ENCODE results near the gene RRP1.

RRP1 gene

GRCh38 chr21:43846430-43846829, 57.1 kb downstream of the RRP1 start:
- H3K4me3 ChIP-seq (ENCODE audit: low read depth, low read length), result no peak overlapping the region
- H2BK120ac ChIP-seq (ENCODE audit: insufficient read depth, low read length, poor library complexity), result no peak overlapping the region
- H2AK5ac ChIP-seq (ENCODE audit: low read length), result no peak overlapping the region
- no peak for DNase-seq
- peaks cover 6% of the 10 kb centered on the region for H3K9me3 ChIP-seq (ENCODE audit: insufficient read depth, low read depth, low read length)
- H3K9ac ChIP-seq (ENCODE audit: low read length), result no peak overlapping the region
- H4K8ac ChIP-seq (ENCODE audit: low read depth, low read length), result no peak overlapping the region
- no peak overlapping the region for H3K14ac ChIP-seq (ENCODE audit: low read length)
- H3K27me3 ChIP-seq (ENCODE audit: insufficient read depth, low read length), result no peaks in the 10 kb centered on the region
- H3K27ac ChIP-seq (ENCODE audit: low read depth, low read length), result no peak overlapping the region
- H3K4me1 ChIP-seq (ENCODE audit: control insufficient read depth in 1 of 2, insufficient read depth in 2 of 2, low read length in 2 of 2), result peaks cover 4% of the 10 kb centered on the region in 2 experiments
- H3K4ac ChIP-seq (ENCODE audit: low read depth, low read length), result no peak overlapping the region
- no peak overlapping the region for H2BK5ac ChIP-seq (ENCODE audit: low read depth, low read length, poor library complexity)
- WGBS (ENCODE audit: extremely low coverage, insufficient coverage, insufficient read length), result no CpG with 5 or more reads among the region's 6 CpGs
- no peak overlapping the region for H4K12ac ChIP-seq (ENCODE audit: low read depth, low read length)
- H3K79me2 ChIP-seq (ENCODE audit: control insufficient read depth, insufficient read depth, low read length, poor library complexity), result no peaks in the 10 kb centered on the region
- H3K79me1 ChIP-seq (ENCODE audit: low read length), result no peaks in the 10 kb centered on the region
- H4K91ac ChIP-seq (ENCODE audit: low read depth, low read length), result no peak overlapping the region
- H2AFZ ChIP-seq (ENCODE audit: insufficient read depth, low read length, poor library complexity), result no peak overlapping the region
- no peak overlapping the region for H3K23ac ChIP-seq (ENCODE audit: low read length)
- no peak overlapping the region for H3K4me2 ChIP-seq (ENCODE audit: low read length)
- H3K36me3 ChIP-seq (ENCODE audit: control insufficient read depth in 1 of 2, insufficient read depth in 2 of 2, low read length in 2 of 2), result no peaks in the 10 kb centered on the region
- H2BK12ac ChIP-seq (ENCODE audit: low read length), result no peak overlapping the region
- no peak overlapping the region for H3K18ac ChIP-seq (ENCODE audit: low read length)

DNA sequence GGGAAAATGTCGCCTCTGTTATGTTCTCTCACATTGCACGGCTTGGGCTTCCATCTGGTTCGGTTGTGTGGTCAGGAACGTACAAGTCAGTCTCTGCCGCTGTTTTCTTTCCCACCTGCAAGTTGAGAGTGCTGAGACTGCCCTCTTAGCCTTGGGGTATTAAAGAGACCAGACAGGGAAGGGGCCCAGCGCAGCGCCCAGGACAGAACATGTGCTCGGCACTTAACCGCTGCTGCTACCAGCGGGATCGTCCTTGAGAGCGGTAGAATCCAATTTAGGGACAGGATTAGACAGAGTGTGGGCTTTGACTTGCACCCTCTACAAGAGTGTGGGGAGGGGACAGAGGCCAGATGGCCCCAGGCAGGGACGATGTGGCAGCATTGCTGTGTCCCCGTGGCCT, 57.9 kb downstream of the RRP1 start:
- Histone ChIP-seq H3K79me1 (ENCODE audit: low read length) (no peaks in the 10 kb centered on the region), H3K27me3 (ENCODE audit: insufficient read depth, low read length) (no peaks in the 10 kb centered on the region), H3K18ac (ENCODE audit: low read length) (no peak overlapping the region), H3K79me2 (ENCODE audit: control insufficient read depth, insufficient read depth, low read length, poor library complexity) (no peaks in the 10 kb centered on the region), H3K4me3 (ENCODE audit: low read depth, low read length) (no peak overlapping the region), H4K91ac (ENCODE audit: low read depth, low read length) (no peak overlapping the region), H3K23ac (ENCODE audit: low read length) (no peak overlapping the region), H2AK5ac (ENCODE audit: low read length) (no peak overlapping the region), H2BK5ac (ENCODE audit: low read depth, low read length, poor library complexity) (no peak overlapping the region), H3K27ac (ENCODE audit: low read depth, low read length) (no peak overlapping the region), H3K9me3 (ENCODE audit: insufficient read depth, low read depth, low read length) (peaks cover 8% of the 10 kb centered on the region), H3K4me1 (ENCODE audit: control insufficient read depth in 1 of 2, insufficient read depth in 2 of 2, low read length in 2 of 2) (peaks cover 4% of the 10 kb centered on the region in 2 experiments), H3K14ac (ENCODE audit: low read length) (no peak overlapping the region), H3K4ac (ENCODE audit: low read depth, low read length) (no peak overlapping the region), H4K8ac (ENCODE audit: low read depth, low read length) (no peak overlapping the region), H2BK12ac (ENCODE audit: low read length) (no peak overlapping the region), H3K36me3 (ENCODE audit: control insufficient read depth in 1 of 2, insufficient read depth in 2 of 2, low read length in 2 of 2) (no peaks in the 10 kb centered on the region), H4K12ac (ENCODE audit: low read depth, low read length) (no peak overlapping the region), H2AFZ (ENCODE audit: insufficient read depth, low read length, poor library complexity) (no peak overlapping the region), H2BK120ac (ENCODE audit: insufficient read depth, low read length, poor library complexity) (no peak overlapping the region), H3K9ac (ENCODE audit: low read length) (no peak overlapping the region), H3K4me2 (ENCODE audit: low read length) (no peak overlapping the region)
- WGBS (ENCODE audit: extremely low coverage, insufficient coverage, insufficient read length), result no CpG with 5 or more reads among the region's 14 CpGs
- DNase-seq, result no peak

GRCh38 chr21:43848771-43849170, 59.4 kb downstream of the RRP1 start:
- Histone ChIP-seq H3K4me1 (ENCODE audit: control insufficient read depth in 1 of 2, insufficient read depth in 2 of 2, low read length in 2 of 2) (peaks cover 4% of the 10 kb centered on the region in 2 experiments), H3K79me1 (ENCODE audit: low read length) (no peaks in the 10 kb centered on the region), H3K36me3 (ENCODE audit: control insufficient read depth in 1 of 2, insufficient read depth in 2 of 2, low read length in 2 of 2) (no peaks in the 10 kb centered on the region), H3K4me3 (ENCODE audit: low read depth, low read length) (no peak overlapping the region), H2BK12ac (ENCODE audit: low read length) (no peak overlapping the region), H4K8ac (ENCODE audit: low read depth, low read length) (no peak overlapping the region), H2AK5ac (ENCODE audit: low read length) (no peak overlapping the region), H3K18ac (ENCODE audit: low read length) (no peak overlapping the region), H3K9me3 (ENCODE audit: insufficient read depth, low read depth, low read length) (peaks cover 8% of the 10 kb centered on the region), H3K23ac (ENCODE audit: low read length) (no peak overlapping the region), H3K14ac (ENCODE audit: low read length) (no peak overlapping the region), H3K9ac (ENCODE audit: low read length) (no peak overlapping the region), H2AFZ (ENCODE audit: insufficient read depth, low read length, poor library complexity) (no peak overlapping the region), H3K27ac (ENCODE audit: low read depth, low read length) (no peak overlapping the region), H3K4ac (ENCODE audit: low read depth, low read length) (no peak overlapping the region), H3K79me2 (ENCODE audit: control insufficient read depth, insufficient read depth, low read length, poor library complexity) (no peaks in the 10 kb centered on the region), H4K12ac (ENCODE audit: low read depth, low read length) (no peak overlapping the region), H3K27me3 (ENCODE audit: insufficient read depth, low read length) (no peaks in the 10 kb centered on the region), H4K91ac (ENCODE audit: low read depth, low read length) (no peak overlapping the region), H2BK120ac (ENCODE audit: insufficient read depth, low read length, poor library complexity) (no peak overlapping the region), H2BK5ac (ENCODE audit: low read depth, low read length, poor library complexity) (no peak overlapping the region), H3K4me2 (ENCODE audit: low read length) (no peak overlapping the region)
- no peak for DNase-seq
- no CpG with 5 or more reads among the region's 10 CpGs for WGBS (ENCODE audit: extremely low coverage, insufficient coverage, insufficient read length)

- Histone ChIP-seq H3K23ac (ENCODE audit: low read length) (no peak overlapping the region), H3K79me2 (ENCODE audit: control insufficient read depth, insufficient read depth, low read length, poor library complexity) (no peaks in the 10 kb centered on the region), H4K91ac (ENCODE audit: low read depth, low read length) (no peak overlapping the region), H2BK5ac (ENCODE audit: low read depth, low read length, poor library complexity) (no peak overlapping the region), H4K8ac (ENCODE audit: low read depth, low read length) (no peak overlapping the region), H3K4ac (ENCODE audit: low read depth, low read length) (no peak overlapping the region), H3K36me3 (ENCODE audit: control insufficient read depth in 1 of 2, insufficient read depth in 2 of 2, low read length in 2 of 2) (no peaks in the 10 kb centered on the region), H3K9ac (ENCODE audit: low read length) (no peak overlapping the region), H3K14ac (ENCODE audit: low read length) (no peak overlapping the region), H3K4me1 (ENCODE audit: control insufficient read depth in 1 of 2, insufficient read depth in 2 of 2, low read length in 2 of 2) (peaks cover 4% of the 10 kb centered on the region in 2 experiments), H3K4me3 (ENCODE audit: low read depth, low read length) (no peak overlapping the region), H2BK120ac (ENCODE audit: insufficient read depth, low read length, poor library complexity) (no peak overlapping the region), H3K4me2 (ENCODE audit: low read length) (no peak overlapping the region), H3K18ac (ENCODE audit: low read length) (no peak overlapping the region), H2AK5ac (ENCODE audit: low read length) (no peak overlapping the region), H3K79me1 (ENCODE audit: low read length) (no peaks in the 10 kb centered on the region), H2AFZ (ENCODE audit: insufficient read depth, low read length, poor library complexity) (no peak overlapping the region), H3K9me3 (ENCODE audit: insufficient read depth, low read depth, low read length) (peaks cover 12% of the 10 kb centered on the region), H3K27ac (ENCODE audit: low read depth, low read length) (no peak overlapping the region), H3K27me3 (ENCODE audit: insufficient read depth, low read length) (no peaks in the 10 kb centered on the region), H4K12ac (ENCODE audit: low read depth, low read length) (no peak overlapping the region), H2BK12ac (ENCODE audit: low read length) (no peak overlapping the region)
- no peak for DNase-seq
- no CpG with 5 or more reads among the region's 13 CpGs for WGBS (ENCODE audit: extremely low coverage, insufficient coverage, insufficient read length)
These were observed 60.3 kb downstream of the RRP1 start for GRCh38 chr21:43849532-43850299.
